ENCODE measurements around the gene KLHL1.

DNA sequence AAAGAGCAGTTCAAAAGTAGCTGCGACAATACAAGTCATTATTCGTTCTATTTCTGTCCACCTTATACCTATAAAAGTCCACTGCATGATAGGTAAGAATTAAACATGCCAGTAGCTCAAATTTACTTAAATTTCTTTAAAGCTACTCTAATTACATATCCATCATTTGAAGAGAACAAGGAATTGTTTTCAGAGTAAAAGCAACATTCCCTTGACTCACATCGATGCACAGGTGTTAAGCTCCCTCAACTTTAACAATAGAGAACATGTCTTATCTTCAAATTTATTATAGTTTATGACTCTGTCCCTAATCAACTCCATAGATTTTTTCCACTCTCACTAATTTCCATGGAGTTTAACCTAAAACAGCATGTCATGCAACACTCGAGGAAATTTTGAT lies 158.1 kb downstream of the KLHL1 start:
- TF ChIP-seq, protein P1, sequence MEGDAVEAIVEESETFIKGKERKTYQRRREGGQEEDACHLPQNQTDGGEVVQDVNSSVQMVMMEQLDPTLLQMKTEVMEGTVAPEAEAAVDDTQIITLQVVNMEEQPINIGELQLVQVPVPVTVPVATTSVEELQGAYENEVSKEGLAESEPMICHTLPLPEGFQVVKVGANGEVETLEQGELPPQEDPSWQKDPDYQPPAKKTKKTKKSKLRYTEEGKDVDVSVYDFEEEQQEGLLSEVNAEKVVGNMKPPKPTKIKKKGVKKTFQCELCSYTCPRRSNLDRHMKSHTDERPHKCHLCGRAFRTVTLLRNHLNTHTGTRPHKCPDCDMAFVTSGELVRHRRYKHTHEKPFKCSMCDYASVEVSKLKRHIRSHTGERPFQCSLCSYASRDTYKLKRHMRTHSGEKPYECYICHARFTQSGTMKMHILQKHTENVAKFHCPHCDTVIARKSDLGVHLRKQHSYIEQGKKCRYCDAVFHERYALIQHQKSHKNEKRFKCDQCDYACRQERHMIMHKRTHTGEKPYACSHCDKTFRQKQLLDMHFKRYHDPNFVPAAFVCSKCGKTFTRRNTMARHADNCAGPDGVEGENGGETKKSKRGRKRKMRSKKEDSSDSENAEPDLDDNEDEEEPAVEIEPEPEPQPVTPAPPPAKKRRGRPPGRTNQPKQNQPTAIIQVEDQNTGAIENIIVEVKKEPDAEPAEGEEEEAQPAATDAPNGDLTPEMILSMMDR (IDR thresholded peaks at IDR 0.05) = no peak
- TF ChIP-seq EP300 (IDR thresholded peaks at IDR 0.05) = no peak
